Breast epithelium (tissue), 4 donors: ENCODE data around the gene NPR2. TPM values are rescaled to one million over a fixed set of nuclear protein-coding genes. Genes with fewer than 3 reads are reported as not detected.

ENCODE experiments used
- DNase-seq, 2 donors: peaks; one replicate each; pipeline ENCODE4 v3.0.0-alpha.2; 2019; ENCODE audit warnings: low spot score in 2 of 2
- H3K27ac ChIP-seq, 2 donors: fragments of 200-600 bp; sonication (generic) in 1 of 2; one replicate each; pipeline ENCODE4 v1.5.1; 2016 to 2019; ENCODE audit warnings: mild to moderate bottlenecking in 1 of 2
- H3K27me3 ChIP-seq, 2 donors: fragments of 200-600 bp; sonication (generic) in 1 of 2; one replicate each; pipeline versions ENCODE4 v1.5.1 to v1.6.0; 2017 to 2019; ENCODE audit warnings: control low read depth in 1 of 2, mild to moderate bottlenecking in 1 of 2
- H3K36me3 ChIP-seq: fragments of 200-600 bp; one replicate; pipeline ENCODE4 v1.5.1; 2019
- H3K4me1 ChIP-seq, 2 donors: fragments of 200-600 bp; sonication (generic); one replicate each; pipeline ENCODE4 v1.5.1; 2016 to 2019; ENCODE audit warnings: control low read depth in 1 of 2
- H3K4me3 ChIP-seq, 3 donors: fragments of 200-600 bp; sonication (generic); 1 replicate in 2 of 3; 2 replicates in 1 of 3; pipeline ENCODE4 v1.5.1; 2016 to 2019; ENCODE audit warnings: mild to moderate bottlenecking in 3 of 3, moderate library complexity in 2 of 3
- H3K9me3 ChIP-seq, 2 donors: fragments of 200-600 bp; sonication (generic) in 1 of 2; one replicate each; pipeline ENCODE4 v1.5.1; 2016 to 2019; ENCODE audit warnings: control low read depth in 1 of 2
- CTCF ChIP-seq, 3 donors: fragments of 450-650 bp; IDR thresholded peaks; one replicate each; pipeline ENCODE4 v1.5.1; 2016 to 2017; ENCODE audit warnings: antibody characterized with exemption in 3 of 3, mild to moderate bottlenecking in 3 of 3, moderate library complexity in 3 of 3
- POLR2A ChIP-seq: fragments of 450-650 bp; IDR thresholded peaks from one replicate; pipeline ENCODE4 v1.6.1; 2016; ENCODE audit warnings: antibody characterized with exemption, mild to moderate bottlenecking, moderate library complexity
- POLR2AphosphoS5 ChIP-seq, 3 donors: sonication (generic); formaldehyde crosslinking; IDR thresholded peaks; one replicate each; pipeline ENCODE4 v1.6.1; 2017; ENCODE audit warnings: antibody characterized with exemption in 3 of 3
- intact Hi-C: fragments of 100-400 bp; cut with DNase I; formaldehyde crosslinking; loops from one replicate; pipeline ENCODE4 v1.15.1; 2023; ENCODE audit warnings: low total_unique reads
- total RNA-seq, 3 donors: library from RNA; depleted of rRNA; stranded (reverse); fragments of >200 nt; gene quantifications; one replicate each; pipeline ENCODE4 v1.1.0, GENCODE V29; 2016

The NPR2 gene
- total RNA-seq, 3 donors from 2014 or later, result 10.2 to 34.2 (median 14.7) TPM

DNA sequence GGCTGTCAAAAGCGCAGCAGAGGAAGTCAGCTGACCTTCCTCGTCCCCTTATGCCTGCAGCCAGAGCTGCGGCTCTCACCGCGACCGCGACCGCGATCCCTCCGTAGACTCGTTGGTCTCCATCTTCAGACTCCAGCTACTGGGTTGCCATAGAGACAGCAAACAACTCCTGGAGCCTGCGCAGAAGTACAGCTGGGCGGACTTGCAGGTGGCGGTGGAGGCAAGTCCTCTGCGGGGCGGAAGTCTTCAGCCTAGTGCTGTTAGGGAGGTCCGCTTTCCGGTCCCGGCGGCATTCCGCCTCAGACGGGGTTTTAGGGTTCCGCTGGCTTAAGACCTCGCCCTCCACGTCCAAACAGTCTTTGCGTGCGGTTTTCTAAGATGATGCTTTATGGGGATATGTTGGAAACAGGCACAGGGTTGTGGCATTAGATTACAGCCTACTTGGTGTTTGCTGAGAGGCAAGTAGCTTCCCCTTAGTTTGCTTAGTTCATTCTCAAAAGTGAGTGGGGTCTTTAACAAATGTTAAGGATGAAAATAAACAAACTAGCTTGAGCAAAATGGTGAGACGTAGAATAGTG, 20.7 kb downstream of the NPR2 start, which contains the start of gene SPAG8:
TSS of gene SPAG8 (minus strand) at position 238 of the 578 bp plus-strand sequence. CDS start at position 123, 115 bp downstream.
- H3K4me1 ChIP-seq, result peaks cover 7% of the 10 kb centered on the region in 2 donors
- H3K4me3 ChIP-seq, result peak within 1 kb of the TSS; percentile 49 to 65 (median 53)
- no peaks in the 10 kb centered on the region for H3K36me3 ChIP-seq
- no peak for TF ChIP-seq CTCF (IDR thresholded peaks at IDR 0.05)
- TF ChIP-seq POLR2AphosphoS5 (IDR thresholded peaks at IDR 0.05), result peak; percentile 23 to 42 (median 25)
- TF ChIP-seq POLR2A, result no peak
- intact Hi-C loops, result no loop called here
- no peaks in the 10 kb centered on the region for H3K9me3 ChIP-seq
- peak within 1 kb of the TSS; percentile 96 to 97 for H3K27ac ChIP-seq
- no peaks in the 10 kb centered on the region for H3K27me3 ChIP-seq
- peak; percentile 89 to 96 for DNase-seq

GRCh38 chr9:35813434-35814105, 22.2 kb downstream of the NPR2 start:
- Histone ChIP-seq H3K9me3 (no peaks in the 10 kb centered on the region), H3K4me1 (peaks cover 7% of the 10 kb centered on the region in 2 donors), H3K27me3 (no peaks in the 10 kb centered on the region), H3K4me3 (peak overlapping the region in 1 of 3 donors; percentile 92), H3K36me3 (no peaks in the 10 kb centered on the region), H3K27ac (peak overlapping the region; percentile 96 to 97)
- DNase-seq, result no peak
- intact Hi-C loops, result no loop called here
- TF ChIP-seq POLR2A, result no peak
- TF ChIP-seq CTCF (IDR thresholded peaks at IDR 0.05), result no peak

DNA sequence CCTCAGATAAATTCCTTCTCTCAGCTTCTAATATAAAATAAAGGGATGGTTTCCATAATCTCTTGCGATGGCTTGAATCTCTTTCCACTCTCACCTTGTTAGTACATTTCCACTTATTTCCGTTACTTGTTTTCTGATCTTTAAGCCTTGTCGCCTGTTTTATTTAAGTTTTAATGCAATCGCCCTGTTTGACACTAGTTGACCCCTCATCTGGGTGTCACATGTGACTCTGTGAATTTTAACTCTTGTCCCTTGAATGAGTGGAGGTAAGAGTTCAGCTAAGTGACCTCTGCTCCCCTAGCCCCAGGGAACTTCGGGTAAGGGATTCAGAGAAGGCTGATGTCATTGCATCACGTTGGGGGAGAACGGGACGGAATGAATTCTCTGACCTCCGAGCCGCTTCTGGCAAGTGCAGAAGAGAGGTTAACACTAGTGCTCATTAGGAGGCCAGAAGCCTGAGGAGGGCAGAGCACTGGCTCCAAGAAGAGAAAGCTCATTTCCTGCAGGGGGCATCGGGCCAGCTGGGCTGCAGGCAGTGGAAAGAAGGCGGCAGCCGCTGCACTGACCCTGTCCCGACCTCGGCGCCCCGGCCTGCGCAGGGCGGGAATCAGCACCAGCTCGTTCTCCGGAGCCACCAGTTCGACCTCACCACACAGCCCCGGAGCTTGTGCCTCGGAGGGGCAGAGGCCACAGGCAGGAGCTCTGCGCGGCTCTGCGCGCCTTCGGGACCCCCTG, 22.9 kb downstream of the NPR2 start:
- Histone ChIP-seq H3K4me1 (peaks cover 7% of the 10 kb centered on the region in 2 donors), H3K4me3 (peak overlapping the region; percentile 83 to 96 (median 92)), H3K27me3 (no peaks in the 10 kb centered on the region), H3K36me3 (no peaks in the 10 kb centered on the region), H3K27ac (peak overlapping the region; percentile 96 to 97), H3K9me3 (no peaks in the 10 kb centered on the region)
- peak; percentile 47 to 70 for DNase-seq
- TF ChIP-seq POLR2AphosphoS5 (IDR thresholded peaks at IDR 0.05), result no peak
- TF ChIP-seq CTCF (IDR thresholded peaks at IDR 0.05), result no peak
- TF ChIP-seq POLR2A, result no peak
- intact Hi-C loops, result no loop called here

- no peaks in the 10 kb centered on the region for H3K27me3 ChIP-seq
- H3K4me3 ChIP-seq, result peak within 1 kb of the TSS; percentile 83 to 96 (median 92)
- TF ChIP-seq POLR2A (peak; percentile 87), POLR2AphosphoS5 (IDR thresholded peaks at IDR 0.05) (peak; percentile 82 to 85 (median 83)), CTCF (IDR thresholded peaks at IDR 0.05) (no peak)
- no peaks in the 10 kb centered on the region for H3K9me3 ChIP-seq
- peaks cover 7% of the 10 kb centered on the region in 2 donors for H3K4me1 ChIP-seq
- H3K27ac ChIP-seq, result peak within 1 kb of the TSS; percentile 96 to 97
- H3K36me3 ChIP-seq, result no peaks in the 10 kb centered on the region
- DNase-seq, result peak; percentile 95 to 98
- intact Hi-C loops, result no loop called here
Observed at GRCh38 chr9:35814841-35815543, 23.6 kb downstream of the NPR2 start, which contains the start of gene HINT2. HINT2 (minus strand) TSS chr9:35815042; CDS start chr9:35814979, 63 bp downstream.
